GM12865 (cell line): ENCODE results near the gene GRID2.

Source experiments
- DNase-seq: peaks from one replicate; pipeline ENCODE4 v3.0.0; 2010; ENCODE audit warnings: low read depth
- H3K4me3 ChIP-seq: 2 replicates; pipeline ENCODE4 v1.5.1; 2011; ENCODE audit warnings: mild to moderate bottlenecking, low read depth, low read length, control low read depth
- CTCF ChIP-seq: IDR thresholded peaks from 2 replicates; pipeline ENCODE4 v1.5.1; 2011; ENCODE audit warnings: low read length, control low read depth, low read depth, inconsistent platforms; ENCODE audit not compliant: insufficient read depth; ENCODE audit errors: missing control alignments

GRID2 gene

GRCh38 chr4:93743022-93743421 lies 1439.3 kb downstream of the GRID2 start:
- no peak overlapping the region for H3K4me3 ChIP-seq
- DNase-seq, result no peak
- no peak for TF ChIP-seq CTCF

- TF ChIP-seq CTCF, result no peak
- H3K4me3 ChIP-seq, result no peak overlapping the region
- DNase-seq, result no peak
Observed at GRCh38 chr4:93743635-93744034, 1439.9 kb downstream of the GRID2 start.

DNA sequence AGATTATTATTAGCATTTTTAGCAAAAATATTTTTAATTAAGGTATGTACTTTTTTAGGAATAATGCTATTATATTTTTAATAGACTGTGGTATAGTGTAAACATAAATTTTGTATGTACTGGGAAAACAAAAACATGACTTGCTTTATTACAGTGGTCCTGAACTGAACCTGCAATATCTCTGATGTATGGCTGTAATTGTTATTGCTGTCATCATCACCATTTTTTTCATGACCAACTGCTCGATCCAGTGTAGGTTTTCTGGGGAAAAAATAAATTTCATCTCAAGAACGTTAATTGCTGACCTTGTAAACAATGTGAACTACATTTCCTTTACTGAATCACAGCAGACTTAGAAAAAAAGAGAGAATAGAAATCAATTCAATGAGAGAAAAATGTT lies 1441.2 kb downstream of the GRID2 start:
- no peak for TF ChIP-seq CTCF
- DNase-seq, result no peak

GRCh38 chr4:93746031-93746430 lies 1442.3 kb downstream of the GRID2 start:
- no peak overlapping the region for H3K4me3 ChIP-seq
- no peak for DNase-seq
- TF ChIP-seq CTCF, result no peak

More for the DNA sequence above, 1441.2 kb downstream of the GRID2 start:
- no peak overlapping the region for H3K4me3 ChIP-seq

DNA sequence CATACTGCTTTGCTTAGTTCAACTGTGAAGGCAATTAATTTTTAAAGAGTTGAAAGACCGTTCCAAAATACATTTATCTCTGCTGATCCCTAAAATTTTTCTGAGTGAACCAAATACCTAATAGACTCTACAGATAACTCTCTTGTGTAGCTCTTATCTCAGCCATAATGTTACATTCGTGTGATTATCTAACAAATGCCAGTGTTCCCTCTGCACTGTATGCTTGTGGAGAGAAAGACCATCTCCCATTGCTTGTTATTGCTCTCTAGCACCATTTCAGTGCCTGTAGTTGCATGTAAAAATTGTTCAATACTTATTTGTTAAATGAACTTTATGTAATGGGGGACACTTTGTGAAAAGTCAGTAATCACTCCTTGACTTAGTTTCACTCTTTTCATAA lies 1443.5 kb downstream of the GRID2 start:
- DNase-seq, result no peak
- TF ChIP-seq CTCF, result no peak
- H3K4me3 ChIP-seq, result no peak overlapping the region

DNA sequence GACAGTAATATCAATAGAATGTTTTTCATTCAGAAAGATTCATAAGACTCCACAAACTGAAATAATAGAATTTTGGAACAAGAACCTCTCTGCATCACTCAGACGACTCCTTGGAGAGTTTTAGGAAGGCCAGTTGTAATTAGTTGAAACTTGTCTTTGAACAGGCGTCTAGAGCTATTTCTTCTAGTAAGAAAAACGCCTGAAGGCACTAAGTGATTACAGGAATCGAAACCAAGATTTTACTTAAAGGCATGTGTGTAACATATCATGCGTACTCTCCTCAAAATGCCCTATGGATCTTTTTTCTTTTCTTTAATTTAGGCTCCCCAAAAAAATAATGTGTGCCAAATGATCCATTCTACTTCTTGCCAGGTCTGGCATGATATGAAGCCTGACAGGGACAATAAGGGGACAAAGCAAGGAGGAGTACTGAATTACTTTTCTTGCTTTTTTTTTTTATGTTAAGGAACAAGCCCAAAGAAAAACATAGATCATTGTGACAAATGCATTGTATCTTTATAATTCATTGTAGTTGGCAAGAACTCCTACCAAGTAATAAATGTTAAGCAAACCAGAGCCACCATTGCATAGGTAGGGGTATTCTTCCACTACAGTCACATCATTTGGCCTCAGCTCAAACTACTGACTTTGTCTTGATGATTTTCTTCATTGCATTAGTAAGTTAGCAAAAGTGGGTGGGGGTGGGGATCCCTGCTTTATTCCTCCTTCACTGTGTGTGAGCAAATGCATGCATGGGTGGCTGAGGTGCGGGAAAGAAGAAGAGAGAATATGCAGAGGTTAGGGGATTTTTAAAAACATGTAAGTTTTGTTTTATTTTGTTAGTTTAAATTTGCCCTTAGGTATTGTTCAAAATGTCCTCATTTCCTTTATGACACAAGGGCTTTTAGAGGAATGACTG lies 1444.9 kb downstream of the GRID2 start:
- no peak for TF ChIP-seq CTCF
- peak; percentile 48 for DNase-seq
- H3K4me3 ChIP-seq, result peak overlapping the region; percentile 4
